GM12865 (cell line): Measurements from ENCODE around the gene ZNF224.

ENCODE experiments used
- DNase-seq: peaks from one replicate; pipeline ENCODE4 v3.0.0; 2010; ENCODE audit warnings: low read depth
- H3K4me3 ChIP-seq: 2 replicates; pipeline ENCODE4 v1.5.1; 2011; ENCODE audit warnings: mild to moderate bottlenecking, low read depth, low read length, control low read depth
- TF ChIP-seq, protein P1 (sequence below): IDR thresholded peaks from 2 replicates; pipeline ENCODE4 v1.5.1; 2011; ENCODE audit warnings: low read length, control low read depth, low read depth, inconsistent platforms; ENCODE audit not compliant: insufficient read depth; ENCODE audit errors: missing control alignments

ZNF224 gene

DNA sequence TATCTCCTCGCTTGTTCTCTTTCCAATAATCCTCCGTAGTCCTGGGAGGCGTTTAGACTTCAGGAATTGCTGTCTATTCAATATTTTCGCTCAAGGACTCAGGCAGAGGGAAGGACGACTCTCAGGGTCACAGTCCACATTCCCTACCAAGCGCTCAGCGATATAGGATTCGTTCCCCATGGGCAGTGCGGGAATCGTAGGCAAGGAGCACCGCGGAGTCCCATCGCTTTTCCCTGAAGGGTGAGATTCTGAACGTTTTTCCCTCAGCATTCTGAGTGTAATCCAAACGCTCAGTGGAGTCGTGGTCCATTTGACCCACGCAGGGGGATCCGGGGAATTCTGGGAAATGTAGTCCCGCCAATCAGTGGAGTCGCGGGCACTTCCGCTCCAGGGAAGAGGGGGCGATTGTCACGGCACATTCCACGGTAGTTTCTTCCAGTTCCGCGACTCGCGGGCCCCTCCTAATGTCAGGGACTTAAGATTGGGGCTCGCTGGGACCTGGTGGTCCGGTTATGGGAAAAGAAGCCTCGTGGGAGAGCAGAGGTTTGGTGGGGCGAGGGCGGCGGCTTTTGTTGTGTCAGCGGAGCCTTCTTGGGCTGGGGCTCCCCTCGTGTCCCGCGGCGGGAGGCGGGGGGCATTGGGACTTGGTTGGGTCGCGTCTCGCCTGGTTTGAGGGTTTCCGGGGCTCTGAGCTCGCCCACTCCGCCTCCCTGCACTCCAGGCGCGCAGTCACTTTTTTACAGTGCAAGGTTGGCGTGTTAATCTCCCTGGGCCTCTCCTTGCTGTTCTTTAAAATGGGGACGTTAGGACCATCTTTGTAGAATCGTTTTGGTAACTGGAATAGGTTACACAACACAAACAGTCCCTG, 47.3 kb downstream of the ZNF224 start, which contains the start of gene ZNF234:
Gene ZNF234, plus strand, starts transcription at position 364 of the 868 bp plus-strand sequence. CDS start 3,079 bp downstream, outside the sequence.
- peak within 1 kb of the TSS; percentile 82 for H3K4me3 ChIP-seq
- peak; percentile 81 for DNase-seq
- TF ChIP-seq, protein P1, sequence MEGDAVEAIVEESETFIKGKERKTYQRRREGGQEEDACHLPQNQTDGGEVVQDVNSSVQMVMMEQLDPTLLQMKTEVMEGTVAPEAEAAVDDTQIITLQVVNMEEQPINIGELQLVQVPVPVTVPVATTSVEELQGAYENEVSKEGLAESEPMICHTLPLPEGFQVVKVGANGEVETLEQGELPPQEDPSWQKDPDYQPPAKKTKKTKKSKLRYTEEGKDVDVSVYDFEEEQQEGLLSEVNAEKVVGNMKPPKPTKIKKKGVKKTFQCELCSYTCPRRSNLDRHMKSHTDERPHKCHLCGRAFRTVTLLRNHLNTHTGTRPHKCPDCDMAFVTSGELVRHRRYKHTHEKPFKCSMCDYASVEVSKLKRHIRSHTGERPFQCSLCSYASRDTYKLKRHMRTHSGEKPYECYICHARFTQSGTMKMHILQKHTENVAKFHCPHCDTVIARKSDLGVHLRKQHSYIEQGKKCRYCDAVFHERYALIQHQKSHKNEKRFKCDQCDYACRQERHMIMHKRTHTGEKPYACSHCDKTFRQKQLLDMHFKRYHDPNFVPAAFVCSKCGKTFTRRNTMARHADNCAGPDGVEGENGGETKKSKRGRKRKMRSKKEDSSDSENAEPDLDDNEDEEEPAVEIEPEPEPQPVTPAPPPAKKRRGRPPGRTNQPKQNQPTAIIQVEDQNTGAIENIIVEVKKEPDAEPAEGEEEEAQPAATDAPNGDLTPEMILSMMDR, result no peak

DNA sequence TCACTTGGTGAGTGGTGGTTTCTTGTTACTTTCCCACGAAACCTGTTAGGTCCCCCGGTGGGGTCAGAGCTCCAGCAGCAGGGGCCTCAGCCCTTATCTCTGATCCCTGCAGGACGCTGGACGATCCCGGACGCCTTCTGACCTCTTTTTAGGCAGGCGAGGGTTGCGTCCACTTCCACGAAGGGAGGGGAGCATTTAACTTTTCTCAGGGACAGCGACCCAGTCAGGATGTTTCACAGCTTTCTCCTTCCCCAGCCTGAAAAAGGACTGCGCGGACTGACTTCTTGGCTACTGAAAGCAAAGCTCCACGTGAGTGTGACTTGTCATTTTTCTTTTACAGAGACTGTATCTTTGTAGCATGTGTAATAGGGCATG, 47.9 kb downstream of the ZNF224 start:
- DNase-seq, result peak; percentile 8
- peak overlapping the region; percentile 82 for H3K4me3 ChIP-seq
- TF ChIP-seq, protein P1, result no peak

DNA sequence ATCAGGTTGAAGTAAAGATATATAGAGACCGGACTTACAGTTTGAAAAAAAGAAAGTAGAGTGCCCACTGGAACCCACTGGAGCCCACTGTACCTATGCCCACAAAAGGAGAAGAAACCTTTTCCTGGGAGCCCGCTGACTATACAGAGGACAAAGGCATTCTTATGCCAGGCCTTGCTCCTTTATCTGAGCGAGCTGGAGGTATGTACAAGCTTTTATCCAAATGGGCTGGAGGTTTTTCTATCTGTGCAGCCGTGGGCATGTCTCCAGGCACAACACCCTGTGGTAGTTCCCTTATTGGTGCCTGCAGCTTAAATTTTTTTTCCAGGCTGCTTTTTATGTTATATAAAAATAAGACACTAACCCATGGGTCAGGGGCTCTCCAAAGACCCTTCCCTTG, 55.6 kb downstream of the ZNF224 start:
- TF ChIP-seq, protein P1, result no peak
- no peak for DNase-seq
- no peak overlapping the region for H3K4me3 ChIP-seq

DNA sequence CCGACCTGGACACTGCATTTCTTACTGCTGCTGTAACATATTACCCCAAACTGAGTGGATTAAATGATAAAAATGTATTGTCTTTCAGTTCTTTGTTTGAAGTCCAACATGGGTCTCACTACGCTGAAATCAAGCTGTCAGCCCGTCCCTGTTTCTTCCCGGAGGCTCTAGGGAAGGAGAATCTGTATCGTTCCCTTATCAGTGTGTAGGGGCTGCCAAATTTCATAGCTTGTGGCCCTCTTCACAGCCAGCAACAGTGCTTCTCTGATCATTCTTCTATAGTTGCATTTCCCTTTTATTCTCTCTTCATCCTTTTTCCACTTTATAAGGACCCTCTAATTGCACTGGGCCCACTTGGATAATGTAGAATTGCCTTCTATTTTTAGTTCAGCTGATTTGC, 57.3 kb downstream of the ZNF224 start:
- no peak for DNase-seq
- TF ChIP-seq, protein P1, result no peak
- H3K4me3 ChIP-seq, result no peak overlapping the region

DNA sequence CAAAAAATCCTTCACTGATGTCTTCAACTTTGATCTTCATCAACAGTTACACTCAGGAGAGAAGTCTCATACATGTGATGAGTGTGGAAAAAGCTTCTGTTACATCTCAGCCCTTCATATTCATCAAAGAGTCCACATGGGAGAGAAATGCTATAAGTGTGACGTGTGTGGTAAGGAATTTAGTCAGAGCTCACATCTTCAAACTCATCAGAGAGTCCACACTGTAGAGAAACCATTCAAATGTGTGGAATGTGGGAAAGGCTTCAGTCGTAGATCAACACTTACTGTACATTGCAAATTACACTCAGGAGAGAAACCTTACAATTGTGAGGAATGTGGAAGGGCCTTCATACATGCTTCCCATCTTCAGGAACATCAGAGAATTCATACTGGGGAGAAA, 62.3 kb downstream of the ZNF224 start:
- no peak overlapping the region for H3K4me3 ChIP-seq
- TF ChIP-seq, protein P1, result no peak
- DNase-seq, result no peak
